GM12878 (cell line): ENCODE measurements around the gene HNRNPAB. TPM values are rescaled to one million over a fixed set of nuclear protein-coding genes. Genes with fewer than 3 reads are reported as not detected.

ENCODE experiments used
- ATAC-seq: fragments of 200-7000 bp; cut with Tn5 transposase; 3 replicates; pipeline ENCODE4 v1.9.1; 2020; ENCODE audit warnings: mild to moderate bottlenecking, moderate library complexity
- BruUV-seq: library from RNA; stranded (reverse); fragments of 400-500 nt; replicated peaks from 2 replicates; lab custom pipeline; 2021; lab: Mats Ljungman, UMichigan
- CTCF ChIA-PET: fragments of 300-600 bp; sonication (Branson Sonifier 250); formaldehyde crosslinking; extraction: SDS; loops from one replicate; lab custom pipeline; 2021; ENCODE audit warnings: inconsistent platforms; lab: Yijun Ruan, JAX
- POLR2A ChIA-PET: fragments of 350-600 bp; formaldehyde crosslinking; extraction: SDS; loops from one replicate; lab custom pipeline; 2021; ENCODE audit warnings: inconsistent platforms; lab: Charles Lee
- RAD21 ChIA-PET: fragments of 300-600 bp; sonication (Branson Sonifier 250); formaldehyde crosslinking; loops from one replicate; lab custom pipeline; 2023; ENCODE audit warnings: antibody characterized with exemption; ENCODE audit not compliant: unreplicated experiment; lab: Charles Lee
- SMC1A ChIA-PET: fragments of 300-600 bp; sonication (Branson Sonifier 250); formaldehyde crosslinking; loops from one replicate; lab custom pipeline; 2023; ENCODE audit not compliant: unreplicated experiment, uncharacterized antibody; lab: Charles Lee
- DNase-seq: peaks from one replicate; pipeline ENCODE4 v3.0.0-alpha.2; 2011; ENCODE audit warnings: low read depth, low spot score
- FAIRE-seq: peaks from 3 replicates; lab custom pipeline; 2011; peaks lifted over from hg19 to GRCh38; lab: Jason Lieb, UNC
- H2AFZ ChIP-seq: 2 replicates; pipeline ENCODE4 v1.6.0; 2011; ENCODE audit warnings: low read depth, low read length, control low read depth; ENCODE audit not compliant: control insufficient read depth
- H3K27ac ChIP-seq: 2 replicates; pipeline ENCODE4 v1.5.1; 2011; ENCODE audit warnings: control low read depth; ENCODE audit not compliant: control insufficient read depth, insufficient read depth
- H3K27me3 ChIP-seq, 2 experiments: replicated peaks in 1 of 2; 2 replicates each; pipeline versions ENCODE4 v1.6.0 to v1.6.1; 2011; ENCODE audit warnings: low read length in 1 of 2; ENCODE audit not compliant: control insufficient read depth in 2 of 2, insufficient read depth in 2 of 2
- H3K36me3 ChIP-seq, 2 experiments: 2 replicates each; pipeline ENCODE4 v1.5.1; 2011; ENCODE audit warnings: low read length in 1 of 2; ENCODE audit not compliant: control insufficient read depth in 2 of 2, insufficient read depth in 2 of 2
- H3K4me1 ChIP-seq: 2 replicates; pipeline ENCODE4 v1.6.1; 2011; ENCODE audit warnings: mild to moderate bottlenecking, low read length, moderate library complexity, mixed read lengths; ENCODE audit not compliant: control insufficient read depth, insufficient read depth
- H3K4me2 ChIP-seq: 2 replicates; pipeline ENCODE4 v1.6.0; 2011; ENCODE audit warnings: control low read depth; ENCODE audit not compliant: control insufficient read depth, insufficient read depth
- H3K4me3 ChIP-seq: fragments of 200-600 bp; sonication (generic); 2 replicates; pipeline ENCODE4 v1.5.1; 2016
- H3K79me2 ChIP-seq: 2 replicates; pipeline ENCODE4 v1.6.0; 2011; ENCODE audit warnings: low read length; ENCODE audit not compliant: control insufficient read depth, insufficient read depth
- H3K9ac ChIP-seq: 2 replicates; pipeline ENCODE4 v1.8.0; 2011; ENCODE audit warnings: low read length, control low read depth, mixed read lengths; ENCODE audit not compliant: control insufficient read depth, insufficient read depth
- H3K9me3 ChIP-seq: replicated peaks from 3 replicates; pipeline ENCODE4 v1.5.1; 2011; ENCODE audit warnings: mild to moderate bottlenecking, low read length; ENCODE audit not compliant: control insufficient read depth, insufficient read depth
- H4K20me1 ChIP-seq: 2 replicates; pipeline ENCODE4 v1.6.0; 2011; ENCODE audit not compliant: control insufficient read depth, insufficient read depth
- ASH2L ChIP-seq: fragments of 300-600, 200-600 bp; sonication (generic); IDR thresholded peaks from 2 replicates; pipeline ENCODE4 v1.6.1; 2017; ENCODE audit warnings: low read depth, mild to moderate bottlenecking, borderline replicate concordance
- BACH1 ChIP-seq: fragments of 450-650 bp; IDR thresholded peaks from 2 replicates; pipeline ENCODE4 v1.6.1; 2017; ENCODE audit warnings: mild to moderate bottlenecking, borderline replicate concordance
- CHD2 ChIP-seq: IDR thresholded peaks from 2 replicates; pipeline ENCODE4 v1.6.1; 2011; ENCODE audit warnings: low read depth, low read length, improper control_type of control experiment, borderline replicate concordance
- CUX1 ChIP-seq: IDR thresholded peaks from 2 replicates; pipeline ENCODE4 v1.6.1; 2012; ENCODE audit warnings: improper control_type of control experiment, low read depth, low read length; ENCODE audit not compliant: insufficient replicate concordance
- E4F1 ChIP-seq: fragments of 450-650 bp; IDR thresholded peaks from 2 replicates; pipeline ENCODE4 v1.6.1; 2018; ENCODE audit warnings: borderline replicate concordance, mild to moderate bottlenecking; ENCODE audit not compliant: partially characterized antibody
- IKZF2 ChIP-seq, 2 experiments: fragments of 450-650 bp; IDR thresholded peaks; 2 replicates each; pipeline ENCODE4 v1.6.1; 2017; ENCODE audit warnings: mild to moderate bottlenecking in 2 of 2, moderate library complexity in 2 of 2
- IRF3 ChIP-seq: fragments of 450-650 bp; IDR thresholded peaks from 2 replicates; pipeline ENCODE4 v1.6.1; 2014; ENCODE audit warnings: mild to moderate bottlenecking
- MTA3 ChIP-seq: IDR thresholded peaks from 2 replicates; pipeline ENCODE4 v1.6.1; 2012; ENCODE audit warnings: low read length, inconsistent platforms, borderline replicate concordance
- SIX5 ChIP-seq: IDR thresholded peaks from 2 replicates; pipeline ENCODE4 v1.6.1; 2011; ENCODE audit warnings: mild to moderate bottlenecking, low read depth, low read length, moderate library complexity; ENCODE audit not compliant: severe bottlenecking
- SP1 ChIP-seq: IDR thresholded peaks from one replicate; pipeline ENCODE4 v1.6.1; 2011; ENCODE audit warnings: low read depth, low read length
- ZSCAN29 ChIP-seq: fragments of 450-650 bp; IDR thresholded peaks from 2 replicates; pipeline ENCODE4 v1.6.1; 2017; ENCODE audit warnings: mild to moderate bottlenecking, moderate library complexity
- WGBS: methylation state at CpG from one replicate; pipeline ENCODE4 v1.1.6; 2016; ENCODE audit warnings: low lambda C conversion rate; ENCODE audit not compliant: insufficient replicate concordance, insufficient coverage; ENCODE audit errors: missing lambda C conversion rate; 5-methylcytosine and 5-hydroxymethylcytosine counted together
- in situ Hi-C: fragments of 300-500 bp; cut with MboI; formaldehyde crosslinking; loops from 9 replicates; pipeline ENCODE4 v1.14.3; 2018; ENCODE audit warnings: mixed read lengths
- intact Hi-C: fragments of 100-400 bp; cut with micrococcal nuclease; formaldehyde crosslinking; loops from one replicate; pipeline ENCODE4 v1.14.2; 2022; ENCODE audit not compliant: unreplicated experiment
- polyA plus RNA-seq, 11 experiments: library from polyadenylated mRNA; depleted of rRNA in 4 of 11; unstranded in 6 of 11; stranded (reverse) in 5 of 11; fragments of >200 nt; fragmentation: Nextera tagmentation in 4 of 11; fragmentation: Illumina TruSeq in 1 of 11; extraction: Ambion mirVana in 4 of 11; extraction: Trizol in 1 of 11; gene quantifications; 1 replicate in 1 of 11; 2 replicates in 10 of 11; pipeline versions ENCODE4 v1.2.1 to v1.2.3, GENCODE V29; 2011 to 2016; ENCODE audit warnings: inconsistent platforms in 2 of 11, missing spikeins in 2 of 11, low read depth in 1 of 11
- total RNA-seq, 4 experiments: library from RNA; depleted of rRNA in 3 of 4; stranded (reverse); fragments of >200 nt in 3 of 4; fragmentation: Illumina TruSeq in 1 of 4; extraction: Trizol in 1 of 4; gene quantifications; 2 replicates each; pipeline versions ENCODE4 v1.2.1 to v1.2.3, GENCODE V29; 2013 to 2021

The HNRNPAB gene
- total and polyA plus RNA-seq, 10 of the 15 experiments (the other 5 are each of a cell fraction or from before 2014, with no cell fraction given) = 42.3 to 330 (median 230) TPM

GRCh38 chr5:178237431-178238312 lies 33.3 kb downstream of the HNRNPAB start:
- Histone ChIP-seq H3K9ac (no peak overlapping the region), H3K27ac (no peak overlapping the region), H3K9me3 (no peaks in the 10 kb centered on the region), H3K36me3 (no peaks in the 10 kb centered on the region), H3K79me2 (no peaks in the 10 kb centered on the region), H3K27me3 (no peaks in the 10 kb centered on the region), H3K4me3 (no peak overlapping the region), H2AFZ (no peak overlapping the region), H4K20me1 (no peaks in the 10 kb centered on the region), H3K4me1 (peaks cover 51% of the 10 kb centered on the region), H3K4me2 (no peak overlapping the region)
- 79% methylated on average over 13 of the region's 13 CpGs for WGBS
- intact Hi-C loops (loop anchor here (5.0 kb wide), 1 partner anchor 1255 kb away; no protein-coding TSS in a partner anchor), in situ Hi-C loops (no loop called here)
- FAIRE-seq = no peak
- ChIA-PET RAD21 (no interaction called here), POLR2A (interaction anchor here (0.5 kb wide), 1 partner anchor 1463 kb away, joined by 3 read pairs; no protein-coding TSS in a partner anchor), SMC1A (no interaction called here), CTCF (interaction anchor here (0.5 to 0.7 kb wide), 3 partner anchors 15 to 496 kb away, joined by 3 to 5 read pairs (median 3); no protein-coding TSS in a partner anchor)
- ATAC-seq = no peak
- no TSS peak for BruUV-seq
- DNase-seq = no peak
- no peak for TF ChIP-seq CHD2
- no peak for TF ChIP-seq BACH1
- no peak for TF ChIP-seq SP1
- TF ChIP-seq ASH2L = no peak
- TF ChIP-seq E4F1 = no peak
- no peak for TF ChIP-seq ZSCAN29
- TF ChIP-seq CUX1 = no peak
- no peak for TF ChIP-seq IKZF2 (IDR thresholded peaks at IDR 0.05)
- TF ChIP-seq SIX5 = no peak
- no peak for TF ChIP-seq MTA3
- TF ChIP-seq IRF3 = no peak
